Adipose tissue (tissue), 3 donors: ENCODE data around the gene RNF215. TPM values are rescaled to one million over a fixed set of nuclear protein-coding genes. Genes with fewer than 3 reads are reported as not detected.

ENCODE experiments used
- H3K27ac ChIP-seq: one replicate; pipeline ENCODE4 v1.5.1; 2013; ENCODE audit warnings: low read depth, low read length
- WGBS, 3 donors: extraction: QIAGEN DNeasy Blood & Tissue Kit; methylation state at CpG; one replicate each; pipeline ENCODE4 v1.1.7; 2013; 5-methylcytosine and 5-hydroxymethylcytosine counted together
- polyA plus RNA-seq, 3 donors: library from polyadenylated mRNA; stranded (reverse); fragments of 200-250 nt; gene quantifications; one replicate each; pipeline ENCODE4 v1.2.3, GENCODE V29; 2013
- donor health status: healthy with polysubstance abuse.
- donor health status: Bipolar disorder and iron deficiency.
- donor health status: healthy.

Gene RNF215
- polyA plus RNA-seq, 3 donors = 6.7 to 11.2 (median 11.1) TPM

GRCh38 chr22:30399718-30400117 is 12.5 kb upstream of the RNF215 start:
- 75 to 86% (median 82%) methylated on average over 5 of the region's 5 CpGs for WGBS, 3 donors
- no peak overlapping the region for H3K27ac ChIP-seq

GRCh38 chr22:30398685-30399680 is 11.8 kb upstream of the RNF215 start:
- WGBS, 3 donors = 48 to 72% (median 55%) methylated on average over 24 to 25 of the region's 25 CpGs
- no peak overlapping the region for H3K27ac ChIP-seq

- 24 to 28% (median 25%) methylated on average over 11 of the region's 11 CpGs for WGBS, 3 donors
- no peak overlapping the region for H3K27ac ChIP-seq
Measured at GRCh38 chr22:30397656-30398635, 10.7 kb upstream of the RNF215 start.

- H3K27ac ChIP-seq = no peak within 1 kb of the TSS
- WGBS, 3 donors = 0 to 2% (median 1%) methylated on average over 51 to 56 of the region's 56 CpGs
Measured at GRCh38 chr22:30396871-30397655, 9.9 kb upstream of the RNF215 start, which contains the start of gene SEC14L2. Gene SEC14L2 (plus strand): TSS chr22:30397018. CDS start chr22:30397117, 99 bp downstream.

- 81 to 87% (median 82%) methylated on average over 3 of the region's 3 CpGs for WGBS, 3 donors
- no peak overlapping the region for H3K27ac ChIP-seq
Measured at GRCh38 chr22:30393885-30394284, 6.7 kb upstream of the RNF215 start.

- no peak overlapping the region for H3K27ac ChIP-seq
- WGBS, 3 donors = 80 to 84% (median 84%) methylated on average over 7 of the region's 7 CpGs
Measured at GRCh38 chr22:30393322-30393680, 6.1 kb upstream of the RNF215 start.

- H3K27ac ChIP-seq = no peak overlapping the region
- 68 to 78% (median 69%) methylated on average over 9 of the region's 9 CpGs for WGBS, 3 donors
Measured at GRCh38 chr22:30392661-30393321, 5.6 kb upstream of the RNF215 start.

GRCh38 chr22:30390974-30391691 is 3.9 kb upstream of the RNF215 start:
- WGBS, 3 donors = 50 to 73% (median 68%) methylated on average over 5 of the region's 5 CpGs
- no peak overlapping the region for H3K27ac ChIP-seq

GRCh38 chr22:30386608-30386959 is 627 bp downstream of the RNF215 start:
- no peak overlapping the region for H3K27ac ChIP-seq

GRCh38 chr22:30385942-30386341 is 1.3 kb downstream of the RNF215 start:
- H3K27ac ChIP-seq = no peak overlapping the region
- 92 to 96% (median 94%) methylated on average over 8 to 10 of the region's 10 CpGs for WGBS, 3 donors

More at GRCh38 chr22:30386608-30386959, 627 bp downstream of the RNF215 start:
- 21 to 26% (median 26%) methylated on average over 10 of the region's 10 CpGs for WGBS, 3 donors

GRCh38 chr22:30383061-30383460 is 4.2 kb downstream of the RNF215 start:
- WGBS, 3 donors = 56 to 87% (median 59%) methylated on average over 3 of the region's 3 CpGs
- H3K27ac ChIP-seq = no peak overlapping the region

GRCh38 chr22:30382340-30382739 is 4.9 kb downstream of the RNF215 start:
- 88 to 100% (median 90%) methylated on average over 4 to 5 of the region's 5 CpGs for whole genome bisulfite sequencing, 3 donors

GRCh38 chr22:30381264-30381663 is 5.9 kb downstream of the RNF215 start:
- WGBS, 3 donors = 84 to 98% (median 85%) methylated on average over 12 of the region's 12 CpGs
- no peak overlapping the region for H3K27ac ChIP-seq

More at GRCh38 chr22:30382340-30382739, 4.9 kb downstream of the RNF215 start:
- no peak overlapping the region for H3K27ac ChIP-seq

GRCh38 chr22:30380011-30380410 is 7.2 kb downstream of the RNF215 start:
- WGBS, 3 donors = 96% methylated on average over 19 to 20 of the region's 20 CpGs
- H3K27ac ChIP-seq = no peak overlapping the region

- 92 to 95% (median 93%) methylated on average over 13 of the region's 13 CpGs for WGBS, 3 donors
- no peak overlapping the region for H3K27ac ChIP-seq
Measured at GRCh38 chr22:30375312-30375849, 11.8 kb downstream of the RNF215 start.
